ENCODE measurements around the gene DMWD.

Gene DMWD

GRCh38 chr19:45739498-45740439 is 52.9 kb downstream of the DMWD start:
- no peak for DNase-seq

- DNase-seq: no peak
These were observed 59.4 kb downstream of the DMWD start, which contains the start of gene MEIOSIN for GRCh38 chr19:45733160-45733810. MEIOSIN (plus strand) TSS chr19:45733439; CDS start chr19:45735377, 1,938 bp downstream.
